Transverse colon (tissue), 3 donors: ENCODE results near the gene BMP6.

Experiments used
- EP300 ChIP-seq: sonication (generic); formaldehyde crosslinking; IDR thresholded peaks from one replicate; pipeline ENCODE4 v1.6.1; 2017; ENCODE audit warnings: antibody characterized with exemption, low read depth
- POLR2A ChIP-seq: fragments of 450-650 bp; IDR thresholded peaks from one replicate; pipeline ENCODE4 v1.6.1; 2016; ENCODE audit warnings: antibody characterized with exemption, mild to moderate bottlenecking, moderate library complexity
- TF ChIP-seq, protein P1 (sequence below), 5 experiments: fragments of 200-600 bp in 3 of 5; fragments of 450-650 bp in 2 of 5; sonication (generic) in 3 of 5; IDR thresholded peaks; 1 replicate in 2 of 5; 2 replicates in 3 of 5; pipeline ENCODE4 v1.5.1; 2016 to 2017; ENCODE audit warnings: antibody characterized with exemption in 5 of 5, inconsistent platforms in 3 of 5, mild to moderate bottlenecking in 2 of 5, moderate library complexity in 1 of 5

DNA sequence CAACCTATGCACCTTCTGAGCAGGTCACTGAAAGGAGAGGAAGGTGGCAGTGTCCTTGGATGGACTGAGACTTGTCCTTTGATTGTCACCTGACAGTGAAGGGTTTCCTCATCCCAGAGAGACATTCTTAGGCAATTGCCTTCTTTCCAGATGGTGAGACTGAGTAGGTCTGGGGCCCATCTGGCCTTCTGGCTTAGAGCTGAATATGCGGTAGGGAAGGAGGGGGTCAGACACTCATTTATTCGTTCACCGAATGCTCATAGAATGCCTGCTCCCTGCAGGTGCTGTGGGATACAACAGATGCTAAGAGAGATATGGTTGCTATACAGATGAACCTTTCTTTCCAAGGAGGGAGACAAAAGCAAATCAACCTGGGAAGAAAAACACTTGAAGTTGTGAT is 76.8 kb downstream of the BMP6 start:
- TF ChIP-seq EP300: no peak
- TF ChIP-seq, protein P1, sequence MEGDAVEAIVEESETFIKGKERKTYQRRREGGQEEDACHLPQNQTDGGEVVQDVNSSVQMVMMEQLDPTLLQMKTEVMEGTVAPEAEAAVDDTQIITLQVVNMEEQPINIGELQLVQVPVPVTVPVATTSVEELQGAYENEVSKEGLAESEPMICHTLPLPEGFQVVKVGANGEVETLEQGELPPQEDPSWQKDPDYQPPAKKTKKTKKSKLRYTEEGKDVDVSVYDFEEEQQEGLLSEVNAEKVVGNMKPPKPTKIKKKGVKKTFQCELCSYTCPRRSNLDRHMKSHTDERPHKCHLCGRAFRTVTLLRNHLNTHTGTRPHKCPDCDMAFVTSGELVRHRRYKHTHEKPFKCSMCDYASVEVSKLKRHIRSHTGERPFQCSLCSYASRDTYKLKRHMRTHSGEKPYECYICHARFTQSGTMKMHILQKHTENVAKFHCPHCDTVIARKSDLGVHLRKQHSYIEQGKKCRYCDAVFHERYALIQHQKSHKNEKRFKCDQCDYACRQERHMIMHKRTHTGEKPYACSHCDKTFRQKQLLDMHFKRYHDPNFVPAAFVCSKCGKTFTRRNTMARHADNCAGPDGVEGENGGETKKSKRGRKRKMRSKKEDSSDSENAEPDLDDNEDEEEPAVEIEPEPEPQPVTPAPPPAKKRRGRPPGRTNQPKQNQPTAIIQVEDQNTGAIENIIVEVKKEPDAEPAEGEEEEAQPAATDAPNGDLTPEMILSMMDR (IDR thresholded peaks at IDR 0.05): no peak
- no peak for TF ChIP-seq POLR2A
